Activated T-helper 2 cell treated with anti-CD3 and anti-CD28 coated beads, Interferon-gamma antibody, Interleukin-2, Interleukin-4, amounts not matched to agents 10 μg/mL and 5 μg/mL and 100 μg/mL, durations not matched to agents 14 hours and 24 hours and 36 hours (primary cell): ENCODE measurements around the gene PDZD2. TPM values are rescaled to one million over a fixed set of nuclear protein-coding genes. Genes with fewer than 3 reads are reported as not detected.

Source experiments
- DNase-seq: peaks from one replicate; pipeline ENCODE4 v3.0.0; 2021; ENCODE audit warnings: low spot score
- H3K27ac Mint-ChIP-seq: one replicate; pipeline ENCODE4 v1.8.0; 2021; ENCODE audit warnings: mixed read lengths
- H3K27me3 Mint-ChIP-seq: one replicate; pipeline ENCODE4 v1.8.0; 2021; ENCODE audit warnings: low read depth, mixed read lengths
- H3K36me3 Mint-ChIP-seq: one replicate; pipeline ENCODE4 v1.8.0; 2021; ENCODE audit warnings: low read depth, mixed read lengths
- H3K4me1 Mint-ChIP-seq: one replicate; pipeline ENCODE4 v1.8.0; 2021; ENCODE audit warnings: low read depth, mixed read lengths
- H3K4me3 Mint-ChIP-seq: one replicate; pipeline ENCODE4 v1.8.0; 2021; ENCODE audit warnings: low read depth, mild to moderate bottlenecking, moderate library complexity, mixed read lengths
- H3K9me3 Mint-ChIP-seq: one replicate; pipeline ENCODE4 v1.8.0; 2021; ENCODE audit warnings: mixed read lengths
- intact Hi-C: fragments of 100-400 bp; cut with micrococcal nuclease; formaldehyde crosslinking; loops from one replicate; pipeline ENCODE4 v1.15.1; 2023
- total RNA-seq: library from RNA; stranded (reverse); gene quantifications from 2 replicates; pipeline ENCODE4 v1.2.3, GENCODE V29; 2022

PDZD2 gene
- total RNA-seq, 1 donor from 2014 or later: 0.25 TPM

- Mint-ChIP-seq H3K9me3 (no peaks in the 10 kb centered on the region), H3K4me3 (no peak overlapping the region), H3K36me3 (no peaks in the 10 kb centered on the region), H3K27ac (no peak overlapping the region), H3K27me3 (peaks cover 3% of the 10 kb centered on the region), H3K4me1 (no peaks in the 10 kb centered on the region)
- no peak for DNase-seq
- intact Hi-C loops: no loop called here
Observed at GRCh38 chr5:31984691-31985090, 345.8 kb downstream of the PDZD2 start.

GRCh38 chr5:31986101-31986500, 347.2 kb downstream of the PDZD2 start:
- Mint-ChIP-seq H3K27ac (no peak overlapping the region), H3K9me3 (no peaks in the 10 kb centered on the region), H3K27me3 (peaks cover 3% of the 10 kb centered on the region), H3K36me3 (no peaks in the 10 kb centered on the region), H3K4me3 (no peak overlapping the region), H3K4me1 (no peaks in the 10 kb centered on the region)
- intact Hi-C loops: no loop called here
- no peak for DNase-seq

GRCh38 chr5:31987985-31988710, 349.2 kb downstream of the PDZD2 start:
- Mint-ChIP-seq H3K4me3 (no peak overlapping the region), H3K4me1 (no peaks in the 10 kb centered on the region), H3K27me3 (peaks cover 3% of the 10 kb centered on the region), H3K36me3 (no peaks in the 10 kb centered on the region), H3K9me3 (no peaks in the 10 kb centered on the region), H3K27ac (no peak overlapping the region)
- intact Hi-C loops: no loop called here
- DNase-seq: no peak

- Mint-ChIP-seq H3K4me1 (no peaks in the 10 kb centered on the region), H3K36me3 (no peaks in the 10 kb centered on the region), H3K9me3 (no peaks in the 10 kb centered on the region), H3K4me3 (no peak overlapping the region), H3K27me3 (peaks cover 3% of the 10 kb centered on the region), H3K27ac (no peak overlapping the region)
- intact Hi-C loops: no loop called here
- no peak for DNase-seq
Observed at GRCh38 chr5:31990081-31990650, 351.2 kb downstream of the PDZD2 start.

GRCh38 chr5:31990701-31991110, 351.8 kb downstream of the PDZD2 start:
- Mint-ChIP-seq H3K4me3 (no peak overlapping the region), H3K36me3 (no peaks in the 10 kb centered on the region), H3K27me3 (peaks cover 3% of the 10 kb centered on the region), H3K27ac (no peak overlapping the region), H3K4me1 (peaks cover 2% of the 10 kb centered on the region), H3K9me3 (no peaks in the 10 kb centered on the region)
- intact Hi-C loops: no loop called here
- DNase-seq: no peak

- H3K4me1 Mint-ChIP-seq: peaks cover 5% of the 10 kb centered on the region
- H3K36me3 Mint-ChIP-seq: no peaks in the 10 kb centered on the region
- no peak overlapping the region for H3K4me3 Mint-ChIP-seq
- intact Hi-C loops: no loop called here
- no peak for DNase-seq
- peaks cover 3% of the 10 kb centered on the region for H3K27me3 Mint-ChIP-seq
- no peaks in the 10 kb centered on the region for H3K9me3 Mint-ChIP-seq
- H3K27ac Mint-ChIP-seq: no peak overlapping the region
Observed at GRCh38 chr5:31992377-31992776, 353.4 kb downstream of the PDZD2 start.

GRCh38 chr5:31993165-31993961, 354.4 kb downstream of the PDZD2 start:
- DNase-seq: no peak
- Mint-ChIP-seq H3K4me1 (peaks cover 5% of the 10 kb centered on the region), H3K27ac (no peak overlapping the region), H3K9me3 (no peaks in the 10 kb centered on the region), H3K36me3 (no peaks in the 10 kb centered on the region), H3K27me3 (no peaks in the 10 kb centered on the region), H3K4me3 (no peak overlapping the region)
- intact Hi-C loops: no loop called here

DNA sequence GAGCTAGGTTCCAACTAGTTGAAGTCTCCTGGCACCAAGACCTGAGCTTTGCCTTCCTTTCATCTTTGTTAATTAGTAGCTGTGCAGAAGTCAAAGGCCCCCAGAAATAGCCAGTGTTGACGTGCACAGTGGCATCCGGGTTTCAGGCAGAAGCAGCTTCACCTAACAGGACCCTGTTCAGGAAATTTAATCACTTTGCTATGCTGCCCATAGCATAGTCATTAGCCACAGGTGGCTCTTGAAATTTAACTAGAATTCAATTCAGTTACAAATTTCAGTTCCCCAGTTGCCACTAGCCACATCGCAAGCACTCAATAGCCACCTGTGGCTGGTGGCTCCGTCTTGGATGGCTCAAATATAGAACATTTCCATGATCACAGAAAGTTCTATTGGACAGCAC, 356.1 kb downstream of the PDZD2 start:
- Mint-ChIP-seq H3K27me3 (no peaks in the 10 kb centered on the region), H3K36me3 (no peaks in the 10 kb centered on the region), H3K9me3 (no peaks in the 10 kb centered on the region), H3K27ac (no peak overlapping the region), H3K4me3 (no peak overlapping the region), H3K4me1 (peaks cover 5% of the 10 kb centered on the region)
- DNase-seq: no peak
- intact Hi-C loops: no loop called here

- Mint-ChIP-seq H3K36me3 (no peaks in the 10 kb centered on the region), H3K4me3 (no peak overlapping the region), H3K27me3 (no peaks in the 10 kb centered on the region), H3K4me1 (peaks cover 5% of the 10 kb centered on the region), H3K9me3 (no peaks in the 10 kb centered on the region), H3K27ac (no peak overlapping the region)
- intact Hi-C loops: no loop called here
- no peak for DNase-seq
Observed at GRCh38 chr5:31995714-31996113, 356.8 kb downstream of the PDZD2 start.

DNA sequence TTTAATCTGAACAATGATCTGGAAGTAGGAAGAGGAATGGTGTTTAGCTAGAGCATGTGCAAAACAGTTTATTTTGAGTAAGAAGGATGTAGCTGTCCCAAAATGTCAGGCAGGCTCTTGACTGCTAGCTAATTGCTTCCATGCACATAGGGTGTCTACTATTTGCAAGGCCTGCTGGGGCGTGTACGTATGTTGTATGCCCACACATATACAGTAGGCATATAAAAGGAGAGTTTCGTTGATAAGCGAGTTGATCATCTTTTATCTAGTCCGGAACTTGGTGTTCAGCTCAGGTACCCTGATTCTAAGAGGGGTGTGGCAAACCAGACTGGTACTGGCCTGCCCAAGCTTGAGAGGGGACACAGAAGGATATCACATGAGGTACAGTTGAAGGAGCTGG, 358.0 kb downstream of the PDZD2 start:
- no peak for DNase-seq
- no peaks in the 10 kb centered on the region for H3K27me3 Mint-ChIP-seq
- intact Hi-C loops: no loop called here
- no peaks in the 10 kb centered on the region for H3K9me3 Mint-ChIP-seq
- peaks cover 5% of the 10 kb centered on the region for H3K4me1 Mint-ChIP-seq
- no peak overlapping the region for H3K27ac Mint-ChIP-seq
- H3K36me3 Mint-ChIP-seq: no peaks in the 10 kb centered on the region
- no peak overlapping the region for H3K4me3 Mint-ChIP-seq

- no peaks in the 10 kb centered on the region for H3K36me3 Mint-ChIP-seq
Observed at GRCh38 chr5:31999470-31999869, 360.5 kb downstream of the PDZD2 start.

DNA sequence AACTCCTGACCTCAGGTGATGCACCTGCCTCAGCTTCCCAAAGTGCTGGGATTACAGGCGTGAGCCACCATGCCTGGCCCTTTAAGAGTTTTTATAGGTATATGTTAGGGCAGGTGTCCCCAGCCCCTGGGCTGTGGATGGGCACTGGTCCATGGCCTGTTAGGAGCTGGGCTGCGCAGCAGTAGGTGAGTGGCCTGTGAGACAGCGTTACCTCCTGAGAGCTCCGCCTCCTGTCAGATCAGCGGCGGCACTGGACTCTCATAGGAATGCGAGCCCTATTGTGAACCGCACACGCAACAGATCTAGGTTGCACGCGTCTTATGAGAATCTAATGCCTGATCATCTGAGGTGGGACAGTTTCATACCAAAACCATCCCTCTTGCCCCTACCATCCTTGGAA, 361.8 kb downstream of the PDZD2 start:
- no peak overlapping the region for H3K4me3 Mint-ChIP-seq
- intact Hi-C loops: no loop called here
- H3K4me1 Mint-ChIP-seq: peaks cover 3% of the 10 kb centered on the region
- no peaks in the 10 kb centered on the region for H3K36me3 Mint-ChIP-seq
- H3K9me3 Mint-ChIP-seq: no peaks in the 10 kb centered on the region
- H3K27ac Mint-ChIP-seq: no peak overlapping the region
- H3K27me3 Mint-ChIP-seq: no peaks in the 10 kb centered on the region
- no peak for DNase-seq

More at GRCh38 chr5:31999470-31999869, 360.5 kb downstream of the PDZD2 start:
- Mint-ChIP-seq H3K27me3 (no peaks in the 10 kb centered on the region), H3K4me1 (peaks cover 5% of the 10 kb centered on the region), H3K4me3 (no peak overlapping the region), H3K27ac (no peak overlapping the region), H3K9me3 (no peaks in the 10 kb centered on the region)
- intact Hi-C loops: no loop called here
- no peak for DNase-seq

GRCh38 chr5:32001284-32001683, 362.4 kb downstream of the PDZD2 start:
- no peaks in the 10 kb centered on the region for H3K36me3 Mint-ChIP-seq
- no peaks in the 10 kb centered on the region for H3K4me1 Mint-ChIP-seq
- H3K27me3 Mint-ChIP-seq: no peaks in the 10 kb centered on the region
- no peak overlapping the region for H3K4me3 Mint-ChIP-seq
- intact Hi-C loops: no loop called here
- H3K9me3 Mint-ChIP-seq: no peaks in the 10 kb centered on the region
- no peak for DNase-seq
- H3K27ac Mint-ChIP-seq: no peak overlapping the region
